Mammary epithelial cell (primary cell): ENCODE data around the gene RFX1.

ENCODE experiments used
- CTCF ChIP-seq, 2 donors: IDR thresholded peaks in 1 of 2; conservative IDR thresholded peaks in 1 of 2; 2 replicates each; pipeline ENCODE4 v1.5.1; 2011 to 2012; ENCODE audit warnings: inconsistent platforms in 2 of 2, low read length in 2 of 2, mild to moderate bottlenecking in 2 of 2, control low read depth in 1 of 2, low read depth in 1 of 2; ENCODE audit not compliant: insufficient read depth in 1 of 2; ENCODE audit errors: extremely low read depth in 1 of 2
- EZH2 ChIP-seq: IDR thresholded peaks from 2 replicates; pipeline ENCODE4 v1.6.1; 2012; ENCODE audit warnings: low read length, inconsistent platforms, borderline replicate concordance

- TF ChIP-seq EZH2 = no peak
- no peak for TF ChIP-seq CTCF (conservative IDR thresholded peaks at IDR 0.05 in 1 of 2, IDR thresholded peaks at IDR 0.05 in 1 of 2; ENCODE audit: extremely low read depth in 1 of 2, insufficient read depth in 1 of 2, low read depth in 1 of 2, low read length in 2 of 2)
Measured at GRCh38 chr19:14039181-14039580, 33.1 kb upstream of the RFX1 start.
